ENCODE measurements around the gene LAMC3.
A peak's percentile ranks its signal among the peaks of the same experiment; 100 is the strongest.
"Not testable (repeated sequence)": the region's sequence is repeated elsewhere in the genome, so short reads cannot be mapped to it uniquely, and the experiment has no call there.

The LAMC3 gene

GRCh38 chr9:131031005-131031641, 22.1 kb downstream of the LAMC3 start:
- no peak for DNase-seq

- no peak for DNase-seq
Observed at GRCh38 chr9:131031642-131032005, 22.6 kb downstream of the LAMC3 start.

- DNase-seq: no peak
Observed at GRCh38 chr9:131032384-131032783, 23.4 kb downstream of the LAMC3 start.

GRCh38 chr9:131033269-131034224, 24.6 kb downstream of the LAMC3 start:
- no peak for DNase-seq

GRCh38 chr9:131034268-131034667, 25.3 kb downstream of the LAMC3 start:
- DNase-seq: no peak

GRCh38 chr9:131034749-131035148, 25.8 kb downstream of the LAMC3 start:
- DNase-seq: not testable (repeated sequence)

GRCh38 chr9:131035548-131035947, 26.6 kb downstream of the LAMC3 start:
- DNase-seq: no peak

GRCh38 chr9:131036071-131036470, 27.1 kb downstream of the LAMC3 start:
- no peak for DNase-seq

- no peak for DNase-seq
Observed at GRCh38 chr9:131036529-131037334, 27.8 kb downstream of the LAMC3 start.

GRCh38 chr9:131037335-131038255, 28.6 kb downstream of the LAMC3 start:
- DNase-seq: no peak

GRCh38 chr9:131038256-131039128, 29.5 kb downstream of the LAMC3 start:
- DNase-seq: no peak

- no peak for DNase-seq
Observed at GRCh38 chr9:131039129-131039954, 30.4 kb downstream of the LAMC3 start.

- no peak for DNase-seq
Observed at GRCh38 chr9:131042666-131043065, 33.7 kb downstream of the LAMC3 start.

- no peak for DNase-seq
Observed at GRCh38 chr9:131043087-131043486, 34.1 kb downstream of the LAMC3 start.

- DNase-seq: no peak
Observed at GRCh38 chr9:131043646-131044045, 34.7 kb downstream of the LAMC3 start.

- peak; percentile 49 to 65 for DNase-seq
Observed at GRCh38 chr9:131045300-131046092, 36.5 kb downstream of the LAMC3 start.

GRCh38 chr9:131046093-131046380, 37.1 kb downstream of the LAMC3 start:
- DNase-seq: no peak

- peak; percentile 80 to 82 for DNase-seq
Observed at GRCh38 chr9:131046581-131047202, 37.7 kb downstream of the LAMC3 start.

GRCh38 chr9:131048332-131048731, 39.4 kb downstream of the LAMC3 start:
- DNase-seq: no peak
